CD4-positive, alpha-beta T cell (primary cell): Measurements from ENCODE around the gene RERE. TPM values are rescaled to one million over a fixed set of nuclear protein-coding genes. Genes with fewer than 3 reads are reported as not detected.

ENCODE experiments used
- ATAC-seq: fragments of 200-7000 bp; cut with Tn5 transposase; one replicate; pipeline ENCODE4 v1.10.0; 2022; ENCODE audit warnings: mild to moderate bottlenecking; ENCODE audit not compliant: poor library complexity
- CTCF ChIA-PET: fragments of 350-600 bp; sonication (Branson Sonifier 250); formaldehyde crosslinking; loops from one replicate; lab custom pipeline; 2021; ENCODE audit warnings: antibody characterized with exemption, inconsistent platforms; lab: Charles Lee
- POLR2A ChIA-PET: fragments of 350-600 bp; sonication (Branson Sonifier 250); formaldehyde crosslinking; loops from one replicate; lab custom pipeline; 2021; ENCODE audit warnings: antibody characterized with exemption, inconsistent platforms; lab: Charles Lee
- DNase-seq, 14 experiments: peaks; one replicate each; pipeline ENCODE4 v3.0.0-alpha.2; 2013 to 2020; ENCODE audit warnings: mixed read lengths in 2 of 14
- H3K27ac ChIP-seq, 2 donors: one replicate each; pipeline versions ENCODE4 v1.5.1 to v1.7.0; 2013; ENCODE audit warnings: low read length in 2 of 2, low read depth in 1 of 2, mild to moderate bottlenecking in 1 of 2
- H3K27me3 ChIP-seq, 2 experiments: 1 replicate in 1 of 2; 2 replicates in 1 of 2; pipeline versions ENCODE4 v1.6.1 to v1.7.0; 2013; ENCODE audit warnings: low read length in 2 of 2, control low read depth in 1 of 2, mild to moderate bottlenecking in 1 of 2, moderate library complexity in 1 of 2; ENCODE audit not compliant: insufficient read depth in 2 of 2, control insufficient read depth in 1 of 2
- H3K36me3 ChIP-seq: one replicate; pipeline ENCODE4 v1.6.1; 2013; ENCODE audit warnings: low read length, control low read depth; ENCODE audit not compliant: insufficient read depth
- H3K4me1 ChIP-seq: one replicate; pipeline ENCODE4 v1.6.1; 2013; ENCODE audit warnings: low read length, control low read depth; ENCODE audit not compliant: insufficient read depth
- H3K4me3 ChIP-seq: one replicate; pipeline ENCODE4 v1.5.1; 2013; ENCODE audit warnings: mild to moderate bottlenecking, low read length, moderate library complexity
- H3K9me3 ChIP-seq, 2 experiments: 1 replicate in 1 of 2; 2 replicates in 1 of 2; pipeline versions ENCODE4 v1.6.1 to v1.7.0; 2013; ENCODE audit warnings: low read length in 2 of 2, mild to moderate bottlenecking in 2 of 2, control low read depth in 1 of 2, moderate library complexity in 1 of 2; ENCODE audit not compliant: control insufficient read depth in 1 of 2, insufficient read depth in 1 of 2
- H3K27ac Mint-ChIP-seq: one replicate; pipeline ENCODE4 v1.8.0; 2020; ENCODE audit warnings: mixed read lengths
- H3K27me3 Mint-ChIP-seq: one replicate; pipeline ENCODE4 v1.8.0; 2021; ENCODE audit warnings: mixed read lengths
- H3K36me3 Mint-ChIP-seq: one replicate; pipeline ENCODE4 v1.8.0; 2021; ENCODE audit warnings: low read depth, mixed read lengths
- H3K4me1 Mint-ChIP-seq: one replicate; pipeline ENCODE4 v1.8.0; 2021; ENCODE audit warnings: low read depth, mixed read lengths
- H3K4me3 Mint-ChIP-seq: one replicate; pipeline ENCODE4 v1.8.0; 2020; ENCODE audit warnings: mild to moderate bottlenecking, mixed read lengths
- H3K9me3 Mint-ChIP-seq: one replicate; pipeline ENCODE4 v1.8.0; 2020; ENCODE audit warnings: mixed read lengths
- CTCF ChIP-seq: fragments of 200-600 bp; IDR thresholded peaks from one replicate; pipeline ENCODE4 v1.8.0; 2022; ENCODE audit warnings: antibody characterized with exemption, mild to moderate bottlenecking
- intact Hi-C, 2 experiments: fragments of 100-400 bp; cut with DNase I in 1 of 2; cut with micrococcal nuclease in 1 of 2; formaldehyde crosslinking; loops; one replicate each; pipeline versions ENCODE4 v1.15.1 to v1.9.0; 2023 to 2025; cut with DNase I, micrococcal nuclease
- total RNA-seq, 174 experiments: library from RNA in 2 of 174; stranded (reverse) in 2 of 174; gene quantifications; one replicate each; pipeline ENCODE4 v1.2.3 and lab custom pipeline; 2021 to 2026

The RERE gene
- total RNA-seq, 2 experiments from 2014 or later, result 78.4 to 84.0 TPM

DNA sequence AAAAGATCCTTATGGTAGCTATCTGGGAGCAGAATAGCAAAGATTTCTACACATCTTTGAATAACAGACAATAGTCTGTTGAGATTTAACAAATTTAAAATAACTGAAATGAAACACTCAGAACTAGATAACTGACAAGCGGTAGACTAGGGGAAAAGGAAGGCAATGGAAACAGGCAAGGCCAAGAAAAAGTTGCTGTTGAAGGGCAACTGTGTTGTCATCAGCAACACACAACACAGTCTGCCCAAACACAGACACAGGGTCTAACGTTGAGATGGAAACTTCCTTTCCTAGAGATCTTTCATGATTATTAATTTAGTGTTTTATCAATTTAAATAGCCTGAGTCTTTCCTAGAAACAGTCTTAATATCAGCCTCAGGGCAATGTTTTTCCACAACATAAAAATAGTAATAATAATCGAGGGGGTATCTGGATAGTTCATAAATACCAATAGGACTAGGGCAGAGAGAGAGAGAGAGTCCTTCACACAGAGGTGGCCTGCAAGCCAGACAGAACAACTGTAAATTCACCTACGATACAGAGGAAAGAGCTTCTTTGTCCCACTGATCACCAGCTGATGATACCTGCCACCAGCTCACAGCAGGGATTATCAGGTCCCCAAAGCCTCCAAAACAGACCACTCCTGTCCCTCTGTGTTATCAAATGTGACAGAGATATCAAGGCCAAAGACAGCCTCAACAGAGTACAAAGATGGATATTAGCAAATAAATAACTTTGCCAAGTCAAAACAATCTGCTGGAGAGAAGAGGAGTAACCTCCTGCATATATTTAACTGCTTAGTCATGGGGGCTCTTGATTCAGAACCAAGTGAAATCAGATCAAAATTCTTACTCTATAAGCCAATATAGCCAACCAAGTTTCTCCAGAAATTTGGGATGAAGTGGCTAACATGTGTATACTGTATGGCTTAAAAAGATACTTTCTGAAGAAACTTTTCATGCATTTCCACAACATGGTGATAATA lies 254.3 kb downstream of the RERE start:
- Histone ChIP-seq H3K4me1 (no peaks in the 10 kb centered on the region), H3K4me3 (no peak overlapping the region), H3K9me3 (no peaks in the 10 kb centered on the region), H3K36me3 (no peaks in the 10 kb centered on the region), H3K27me3 (no peaks in the 10 kb centered on the region), H3K27ac (no peak overlapping the region)
- ATAC-seq, result no peak
- POLR2A ChIA-PET, result no interaction called here
- H3K9me3 Mint-ChIP-seq, result no peaks in the 10 kb centered on the region
- CTCF ChIA-PET, result interaction anchor here (0.6 to 6.0 kb wide), 6 partner anchors 11 to 286 kb away, joined by 3 to 35 read pairs (median 11); no protein-coding TSS in a partner anchor
- H3K27ac Mint-ChIP-seq, result peak overlapping the region; percentile 12
- no peak for DNase-seq
- H3K36me3 Mint-ChIP-seq, result no peaks in the 10 kb centered on the region
- TF ChIP-seq CTCF, result no peak
- no peak overlapping the region for H3K4me3 Mint-ChIP-seq
- intact Hi-C loops, result loop anchor here in 1 of 2 experiments (1.0 kb wide), 1 partner anchor 286 kb away; no protein-coding TSS in a partner anchor
- no peaks in the 10 kb centered on the region for H3K27me3 Mint-ChIP-seq
- H3K4me1 Mint-ChIP-seq, result peaks cover 5% of the 10 kb centered on the region

GRCh38 chr1:8562222-8562621 lies 255.2 kb downstream of the RERE start:
- no peaks in the 10 kb centered on the region for H3K4me1 ChIP-seq
- Mint-ChIP-seq H3K4me1 (peaks cover 5% of the 10 kb centered on the region), H3K4me3 (no peak overlapping the region), H3K36me3 (no peaks in the 10 kb centered on the region), H3K27ac (peak overlapping the region; percentile 3), H3K27me3 (no peaks in the 10 kb centered on the region), H3K9me3 (no peaks in the 10 kb centered on the region)
- no peak overlapping the region for H3K4me3 ChIP-seq
- H3K36me3 ChIP-seq, result no peaks in the 10 kb centered on the region
- H3K9me3 ChIP-seq, result no peaks in the 10 kb centered on the region
- ATAC-seq (no peak), DNase-seq (no peak)
- no peak for TF ChIP-seq CTCF
- intact Hi-C loops, result loop anchor here in 1 of 2 experiments (1.0 kb wide), 1 partner anchor 287 kb away; no protein-coding TSS in a partner anchor
- CTCF ChIA-PET, result interaction anchor here (0.6 to 6.0 kb wide), 12 partner anchors 23 to 289 kb away, joined by 3 to 35 read pairs (median 6); no protein-coding TSS in a partner anchor
- H3K27ac ChIP-seq, result no peak overlapping the region
- H3K27me3 ChIP-seq, result no peaks in the 10 kb centered on the region
- POLR2A ChIA-PET, result interaction anchor here (1.1 to 1.9 kb wide), 2 partner anchors 128 to 162 kb away, joined by 3 to 5 read pairs; no protein-coding TSS in a partner anchor

DNA sequence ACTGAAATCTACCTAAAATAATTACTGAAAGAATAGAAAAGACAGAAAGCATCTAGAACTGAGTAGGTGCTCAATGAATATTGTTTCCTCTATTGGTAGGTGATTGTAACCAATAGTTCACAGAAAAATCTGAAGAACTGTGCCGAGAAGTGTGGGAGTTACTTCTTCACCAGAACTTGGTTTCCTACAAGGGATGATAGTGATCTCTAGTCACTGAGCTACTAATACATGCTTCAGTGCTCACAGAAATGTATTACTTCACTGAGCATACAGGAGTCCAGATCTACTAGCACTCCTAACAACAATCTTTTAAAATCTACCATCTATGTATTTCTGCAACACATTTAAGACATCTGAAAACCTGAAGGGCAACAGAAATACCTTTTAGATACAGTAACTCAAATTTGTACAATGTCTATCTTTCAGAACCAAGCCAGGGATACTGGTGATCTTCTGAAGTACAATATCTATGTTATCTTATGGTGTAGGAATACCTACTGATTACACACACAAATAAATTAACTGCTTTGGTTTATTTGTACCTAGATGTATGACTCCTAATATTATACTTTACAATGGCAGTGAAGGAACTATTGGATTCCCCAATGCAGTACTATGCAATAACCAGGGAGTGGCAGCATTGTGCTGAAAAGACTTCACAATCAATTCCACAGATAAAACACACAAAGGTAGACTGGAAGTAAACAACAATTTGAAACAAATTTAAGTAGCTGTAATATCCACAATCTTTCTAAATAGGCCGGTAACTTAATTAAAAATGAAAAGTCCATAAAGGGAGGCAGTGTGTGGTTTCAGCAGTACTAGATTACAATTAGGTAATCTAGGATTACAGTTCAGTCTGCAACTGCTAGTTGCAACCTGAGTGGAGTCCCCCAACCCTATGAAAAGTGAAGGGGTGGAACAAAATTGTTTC lies 256.6 kb downstream of the RERE start:
- peaks cover 5% of the 10 kb centered on the region for H3K4me1 Mint-ChIP-seq
- ChIA-PET CTCF (interaction anchor here (0.6 to 6.0 kb wide), 21 partner anchors 9 to 314 kb away, joined by 3 to 35 read pairs (median 4); partner anchors contain the start of gene RERE), POLR2A (interaction anchor here (0.6 to 1.9 kb wide), 3 partner anchors 9 to 163 kb away, joined by 3 to 5 read pairs (median 3); no protein-coding TSS in a partner anchor)
- ATAC-seq, result peak; percentile 94
- H3K9me3 Mint-ChIP-seq, result no peaks in the 10 kb centered on the region
- Histone ChIP-seq H3K4me1 (no peaks in the 10 kb centered on the region), H3K27ac (no peak overlapping the region), H3K9me3 (no peaks in the 10 kb centered on the region), H3K36me3 (no peaks in the 10 kb centered on the region), H3K4me3 (no peak overlapping the region), H3K27me3 (no peaks in the 10 kb centered on the region)
- DNase-seq, result peak in 7 of 14 experiments; percentile 9 to 77 (median 45)
- H3K27me3 Mint-ChIP-seq, result no peaks in the 10 kb centered on the region
- H3K4me3 Mint-ChIP-seq, result no peak overlapping the region
- H3K27ac Mint-ChIP-seq, result no peak overlapping the region
- intact Hi-C loops, result loop anchor here (1.0 kb wide), 4 partner anchors 110 to 288 kb away; no protein-coding TSS in a partner anchor
- peak; percentile 95 for TF ChIP-seq CTCF
- no peaks in the 10 kb centered on the region for H3K36me3 Mint-ChIP-seq
